ENCODE data around the gene RSPO4.

The RSPO4 gene

DNA sequence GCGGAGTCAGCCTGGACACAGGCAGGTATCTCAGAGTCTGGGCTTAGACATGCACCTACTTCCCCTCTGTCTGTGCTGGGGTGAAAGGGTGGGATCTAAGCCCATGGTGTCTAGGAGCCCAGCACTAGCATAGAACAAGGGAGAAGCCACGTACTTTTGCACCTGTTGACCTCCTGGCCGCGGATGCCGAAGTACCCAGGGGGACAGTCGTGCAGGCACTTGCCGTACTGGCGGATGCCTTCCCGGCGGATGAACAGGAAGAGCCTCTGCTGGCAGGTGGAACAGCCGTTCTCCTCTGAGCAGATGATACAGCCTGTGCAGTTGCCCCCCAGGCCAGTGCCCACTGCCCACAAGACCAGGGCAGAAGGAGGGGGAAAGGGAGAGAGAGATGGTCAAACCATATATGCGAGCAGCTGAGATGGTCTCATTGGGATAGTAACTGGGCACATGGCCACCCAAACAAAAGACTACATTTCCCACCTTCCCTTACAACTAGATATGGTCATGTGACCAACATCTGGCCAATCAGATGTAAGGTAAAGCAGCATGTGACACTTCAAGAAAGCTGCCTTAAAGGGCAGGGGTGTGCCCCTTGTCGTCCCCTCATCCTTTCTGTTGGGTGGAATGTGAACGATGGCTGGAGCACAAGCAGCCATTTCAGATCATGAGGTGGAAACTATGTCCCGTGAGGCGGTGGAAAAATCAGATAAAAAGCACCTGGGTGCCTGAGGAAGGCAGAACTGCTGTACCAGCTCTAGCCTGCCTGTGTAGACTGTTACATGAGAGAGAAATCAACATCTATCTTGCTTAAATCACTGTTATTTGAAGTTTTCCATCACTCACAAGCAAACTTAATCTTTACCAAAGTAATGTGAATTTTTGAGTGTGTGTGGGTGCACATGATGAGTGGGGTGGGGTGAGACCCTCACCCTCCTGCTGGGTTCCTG lies 34.0 kb downstream of the RSPO4 start:
- DNase-seq (ENCODE audit: low read depth, low spot score): no peak

DNA sequence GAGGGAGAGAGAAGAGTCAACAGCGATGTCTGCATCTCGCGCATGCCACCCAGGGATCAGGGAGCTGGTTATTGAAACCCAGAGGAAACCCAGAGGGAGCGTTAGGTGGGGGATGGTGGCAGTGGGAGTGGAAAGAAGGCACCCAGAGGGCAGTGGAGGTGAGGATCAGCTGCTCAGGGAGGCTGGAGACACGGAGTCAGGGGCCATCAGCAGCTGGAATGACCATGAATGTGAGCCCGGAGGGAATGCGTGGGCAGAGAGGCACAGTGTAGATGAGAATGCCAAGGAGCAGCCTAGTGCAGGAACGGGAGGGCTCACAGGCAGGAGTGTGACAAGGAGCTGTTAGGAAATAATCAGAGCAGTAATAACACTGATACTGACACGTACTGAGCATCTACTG lies 36.2 kb downstream of the RSPO4 start:
- DNase-seq (ENCODE audit: low read depth, low spot score): no peak

DNA sequence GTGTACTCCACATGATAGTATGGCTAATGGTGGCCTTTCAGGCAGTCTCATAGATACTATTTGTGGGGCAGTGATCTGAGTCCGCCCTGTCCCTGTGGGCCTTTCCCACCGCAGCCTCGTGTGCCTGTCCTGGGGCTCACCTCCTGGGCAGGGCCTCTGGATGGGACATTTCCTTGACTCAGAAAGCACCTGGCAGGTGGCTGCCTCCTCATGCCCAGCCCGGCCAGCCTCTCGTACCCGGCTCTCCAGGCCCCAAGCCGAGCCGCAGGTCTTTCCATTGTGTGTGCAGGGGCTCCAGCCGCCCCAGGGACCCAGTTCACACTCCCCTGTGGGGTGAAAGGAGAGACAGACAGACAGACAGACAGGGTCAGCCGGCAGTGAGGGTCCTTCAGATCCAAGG lies 38.3 kb downstream of the RSPO4 start:
- no peak for DNase-seq (ENCODE audit: low read depth, low spot score)

- no peak for DNase-seq (ENCODE audit: low read depth, low spot score)
Measured at GRCh38 chr20:962683-963082, 39.4 kb downstream of the RSPO4 start.

DNA sequence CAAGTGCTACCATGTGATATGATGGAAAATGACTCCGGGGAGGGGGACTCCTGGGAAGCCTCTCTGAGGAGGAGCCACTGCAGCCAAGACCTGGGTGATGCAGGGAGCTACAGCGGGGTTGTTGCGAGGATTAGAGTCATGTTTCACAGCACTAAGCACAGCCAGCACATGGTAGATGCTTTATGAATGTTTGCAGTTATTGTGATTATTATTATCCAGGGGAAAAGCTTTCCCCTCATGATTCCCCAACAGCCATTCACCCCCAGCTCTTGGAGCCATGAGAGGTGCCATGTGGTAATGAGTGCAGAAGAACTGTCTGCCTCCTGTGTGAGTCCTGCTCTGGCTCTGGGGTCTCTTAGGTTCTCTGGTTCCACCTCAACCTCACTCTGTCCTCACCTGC lies 39.9 kb downstream of the RSPO4 start:
- DNase-seq (ENCODE audit: low read depth, low spot score): no peak

GRCh38 chr20:961768-962167 lies 40.3 kb downstream of the RSPO4 start:
- DNase-seq (ENCODE audit: low read depth, low spot score): no peak

DNA sequence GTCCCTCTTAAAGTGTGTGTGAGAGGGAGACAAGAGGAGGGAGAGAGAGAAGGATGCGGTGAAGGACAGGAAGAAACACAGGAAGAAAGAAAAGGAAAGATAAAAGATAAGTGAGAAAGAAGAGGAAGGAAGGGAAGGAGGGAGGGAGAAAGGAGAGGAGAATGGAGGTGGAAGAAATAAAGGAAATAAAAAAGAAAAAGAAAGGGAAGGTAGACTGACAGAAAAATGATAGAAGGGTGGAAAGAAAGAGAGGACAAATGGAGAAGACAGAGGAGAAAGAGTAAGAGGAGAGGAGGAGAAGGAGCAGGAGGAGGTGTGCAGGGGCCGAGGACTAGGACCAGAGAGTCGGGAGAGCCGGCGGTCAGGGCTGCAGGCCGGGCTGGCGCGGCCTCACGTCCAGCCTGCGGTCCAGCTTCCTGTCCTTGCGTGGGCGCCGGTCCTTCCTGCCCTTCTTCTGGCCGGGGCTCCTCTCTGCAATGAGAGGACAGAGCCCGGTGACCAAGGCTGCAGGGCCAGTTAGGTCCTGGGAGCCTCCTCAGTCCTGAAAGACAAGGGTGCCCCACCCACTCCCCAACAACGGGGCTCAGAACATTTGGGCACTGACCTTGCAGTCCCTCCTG lies 42.0 kb downstream of the RSPO4 start:
- DNase-seq (ENCODE audit: low read depth, low spot score): no peak

DNA sequence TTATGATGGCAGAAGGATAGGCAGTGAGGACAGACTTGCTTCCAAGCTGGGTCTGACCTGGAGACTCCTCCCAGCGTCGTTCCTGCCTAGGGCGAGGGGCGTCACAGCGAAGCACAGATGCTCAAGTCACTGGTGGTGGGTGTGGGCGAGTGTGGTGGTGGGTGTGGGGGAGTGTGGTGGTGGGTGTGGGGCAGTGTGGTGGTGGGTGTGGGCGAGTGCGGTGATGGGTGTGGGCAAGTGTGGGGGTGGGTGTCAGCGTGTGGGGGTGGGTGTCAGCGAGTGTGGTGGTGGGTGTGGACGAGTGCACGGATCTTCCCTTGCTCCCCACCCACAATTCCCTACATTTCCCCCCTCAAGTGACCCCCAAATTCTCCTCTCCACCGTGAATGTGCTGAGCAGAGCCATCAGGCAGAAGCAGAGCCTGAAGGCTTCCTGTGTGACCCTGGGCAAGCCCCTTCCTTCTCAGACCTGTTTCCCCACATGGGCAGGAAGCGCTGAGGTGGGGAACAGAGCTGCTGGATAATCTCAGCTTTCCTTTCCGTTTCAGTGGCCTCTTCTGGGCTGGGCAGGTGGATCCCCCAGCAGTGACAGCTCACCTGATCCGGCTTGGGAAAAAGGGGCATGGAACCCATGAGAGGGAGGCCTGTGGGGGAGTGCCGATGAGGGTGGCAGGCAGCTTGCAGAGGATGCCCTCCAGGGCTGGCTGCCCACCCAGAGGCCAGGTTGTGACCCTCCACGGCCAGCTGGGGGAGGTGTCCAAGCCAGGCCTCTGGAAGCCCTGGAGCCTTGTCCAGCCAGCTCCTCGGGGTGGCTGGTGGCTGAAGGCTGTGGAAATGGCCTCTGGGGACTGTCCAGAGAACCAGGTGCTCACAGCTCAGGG lies 42.9 kb downstream of the RSPO4 start:
- no peak for DNase-seq (ENCODE audit: low read depth, low spot score)

DNA sequence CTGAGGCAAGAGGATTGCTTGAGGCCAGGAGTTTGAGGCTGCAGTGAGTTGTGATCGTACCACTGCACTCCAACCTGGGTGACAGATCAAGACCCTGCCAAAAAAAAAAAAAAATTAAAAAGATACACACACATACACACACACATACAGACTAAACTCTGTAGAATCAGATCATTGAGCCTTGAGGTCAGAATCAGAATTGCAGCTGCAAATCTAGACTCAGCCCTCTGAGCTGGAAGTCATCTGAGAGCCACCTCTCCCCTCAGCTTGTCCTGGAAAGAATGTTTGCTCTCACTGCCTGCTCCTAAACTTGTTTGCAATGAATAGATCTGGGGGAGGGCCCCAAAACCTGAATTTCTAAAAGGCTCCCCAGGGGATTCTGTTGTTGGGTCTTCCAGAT lies 44.6 kb downstream of the RSPO4 start:
- DNase-seq (ENCODE audit: low read depth, low spot score): no peak

GRCh38 chr20:956330-956951 lies 45.7 kb downstream of the RSPO4 start:
- peak; percentile 75 for DNase-seq (ENCODE audit: low read depth, low spot score)

GRCh38 chr20:955656-956055 lies 46.5 kb downstream of the RSPO4 start:
- no peak for DNase-seq (ENCODE audit: low read depth, low spot score)

DNA sequence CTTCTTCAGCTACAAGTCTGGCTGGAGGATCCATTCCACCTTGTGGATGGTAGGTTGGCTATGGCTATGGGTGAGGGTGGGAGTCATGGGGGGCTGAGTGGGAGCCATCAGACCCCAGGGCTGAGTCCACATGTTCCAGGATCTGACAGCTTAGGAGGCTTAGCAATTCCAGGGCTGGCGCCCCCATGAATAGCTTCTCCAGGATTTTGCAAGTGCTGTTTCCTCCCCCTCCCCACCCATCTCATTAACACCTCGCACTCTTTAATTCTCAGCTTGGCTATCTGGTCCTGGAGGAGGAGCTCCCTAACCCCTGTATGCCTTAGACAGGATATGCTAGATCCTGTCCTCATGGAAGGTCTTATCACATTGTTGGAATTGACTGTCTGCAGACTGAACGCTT lies 47.0 kb downstream of the RSPO4 start:
- no peak for DNase-seq (ENCODE audit: low read depth, low spot score)

- DNase-seq (ENCODE audit: low read depth, low spot score): peak; percentile 6
Measured at GRCh38 chr20:953742-954141, 48.4 kb downstream of the RSPO4 start.

GRCh38 chr20:952196-952795 lies 49.8 kb downstream of the RSPO4 start:
- no peak for DNase-seq (ENCODE audit: low read depth, low spot score)

DNA sequence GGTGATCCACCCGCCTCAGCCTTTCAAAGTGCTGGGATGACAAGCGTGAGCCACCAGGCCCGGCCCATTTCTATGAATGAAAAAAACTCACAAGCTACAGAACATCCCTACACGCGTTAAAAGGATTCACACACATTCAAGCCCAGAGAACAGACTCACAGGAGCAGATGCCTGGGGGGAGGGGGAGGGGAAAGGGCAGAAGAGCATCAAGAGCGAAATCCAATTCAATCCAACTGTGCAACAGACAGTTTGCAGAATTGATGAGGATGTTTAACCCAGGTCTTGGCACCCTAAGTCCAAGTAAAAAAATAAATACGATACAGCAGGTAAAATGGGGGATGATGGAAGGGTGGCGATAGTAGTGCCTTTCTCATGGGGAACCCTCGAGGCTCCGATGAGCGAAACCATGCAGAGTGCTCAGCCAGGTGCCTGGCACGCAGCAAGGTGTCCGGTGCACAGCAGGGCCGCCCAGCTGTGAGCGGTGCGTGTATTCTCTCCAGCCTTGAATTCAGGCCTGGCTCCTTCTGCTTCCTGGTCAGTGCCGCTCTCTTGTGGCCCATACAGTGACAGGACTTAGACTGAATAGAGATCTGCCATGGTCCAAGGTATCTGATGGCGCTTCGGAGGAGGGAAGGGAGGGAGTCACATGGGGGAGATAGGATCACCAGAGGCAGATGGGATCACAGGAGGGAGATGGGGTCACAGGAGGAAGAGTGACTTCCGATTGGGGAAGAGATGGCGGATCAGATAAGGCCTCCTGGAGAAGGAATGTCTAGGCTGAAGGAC lies 50.5 kb downstream of the RSPO4 start:
- no peak for DNase-seq (ENCODE audit: low read depth, low spot score)

DNA sequence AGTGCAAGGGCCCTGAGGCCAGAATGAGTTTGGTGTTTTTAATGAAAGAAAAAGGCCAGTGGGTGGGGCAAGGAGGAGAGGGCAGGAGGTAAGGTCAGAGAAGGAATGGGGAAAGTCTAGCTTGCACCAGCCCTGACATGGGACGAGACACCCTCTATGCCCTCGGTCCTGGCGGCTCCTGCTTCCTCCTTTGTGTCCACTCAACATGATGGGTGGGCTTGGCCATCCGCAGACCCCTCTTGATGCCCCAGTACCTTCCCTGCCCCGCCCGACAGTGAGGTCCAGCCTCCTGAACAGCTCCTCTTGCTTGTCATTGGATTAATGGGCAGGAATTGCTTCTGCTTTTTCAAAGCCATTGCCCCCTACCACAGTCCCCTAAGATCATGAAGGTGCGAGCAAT lies 52.4 kb downstream of the RSPO4 start:
- no peak for DNase-seq (ENCODE audit: low read depth, low spot score)

GRCh38 chr20:946826-947225 lies 55.3 kb downstream of the RSPO4 start:
- DNase-seq (ENCODE audit: low read depth, low spot score): no peak

DNA sequence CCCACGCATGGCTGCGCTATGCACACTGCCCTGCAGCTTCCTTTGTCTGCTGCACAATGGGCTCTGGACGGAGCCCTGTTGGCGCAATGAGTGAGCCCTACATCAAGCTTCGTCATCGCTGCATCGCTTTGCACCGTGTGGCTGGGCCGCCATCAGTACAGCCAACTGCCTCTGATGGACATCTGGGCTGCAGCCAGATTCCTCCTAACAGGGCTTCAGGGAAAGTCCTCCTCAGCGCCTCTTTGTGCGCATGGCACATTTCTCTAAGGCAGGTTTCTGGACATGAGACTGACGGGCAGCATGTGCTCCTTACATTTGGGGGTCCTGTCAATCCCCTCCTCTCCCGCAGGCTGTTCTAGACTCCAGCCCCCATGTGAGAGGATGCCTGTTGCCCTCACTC lies 56.3 kb downstream of the RSPO4 start:
- DNase-seq (ENCODE audit: low read depth, low spot score): no peak

- no peak for DNase-seq (ENCODE audit: low read depth, low spot score)
Measured at GRCh38 chr20:944774-945410, 57.2 kb downstream of the RSPO4 start.

DNA sequence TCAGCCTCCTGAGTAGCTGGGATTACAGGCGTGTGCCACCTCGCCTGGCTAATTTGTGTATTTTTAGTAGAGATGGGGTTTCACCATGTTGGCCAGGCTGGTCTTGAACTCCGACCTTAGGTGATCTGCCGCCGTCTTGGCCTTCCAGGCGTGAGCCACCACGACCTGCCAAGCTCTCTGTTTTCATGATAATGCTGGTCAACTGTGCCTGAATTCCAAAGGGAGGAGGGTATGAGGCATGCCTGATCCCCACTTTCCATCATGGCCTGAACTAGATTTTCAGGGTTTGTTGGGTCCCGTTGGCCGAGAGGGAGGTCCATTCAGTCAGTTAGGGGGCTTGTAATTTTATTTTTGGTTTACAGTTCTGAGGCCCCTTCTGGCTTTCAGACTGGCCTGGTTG lies 58.0 kb downstream of the RSPO4 start:
- DNase-seq (ENCODE audit: low read depth, low spot score): no peak

Measured in astrocyte of the hippocampus (primary cell).